ENCODE measurements around the gene IL17RD.

Gene IL17RD

DNA sequence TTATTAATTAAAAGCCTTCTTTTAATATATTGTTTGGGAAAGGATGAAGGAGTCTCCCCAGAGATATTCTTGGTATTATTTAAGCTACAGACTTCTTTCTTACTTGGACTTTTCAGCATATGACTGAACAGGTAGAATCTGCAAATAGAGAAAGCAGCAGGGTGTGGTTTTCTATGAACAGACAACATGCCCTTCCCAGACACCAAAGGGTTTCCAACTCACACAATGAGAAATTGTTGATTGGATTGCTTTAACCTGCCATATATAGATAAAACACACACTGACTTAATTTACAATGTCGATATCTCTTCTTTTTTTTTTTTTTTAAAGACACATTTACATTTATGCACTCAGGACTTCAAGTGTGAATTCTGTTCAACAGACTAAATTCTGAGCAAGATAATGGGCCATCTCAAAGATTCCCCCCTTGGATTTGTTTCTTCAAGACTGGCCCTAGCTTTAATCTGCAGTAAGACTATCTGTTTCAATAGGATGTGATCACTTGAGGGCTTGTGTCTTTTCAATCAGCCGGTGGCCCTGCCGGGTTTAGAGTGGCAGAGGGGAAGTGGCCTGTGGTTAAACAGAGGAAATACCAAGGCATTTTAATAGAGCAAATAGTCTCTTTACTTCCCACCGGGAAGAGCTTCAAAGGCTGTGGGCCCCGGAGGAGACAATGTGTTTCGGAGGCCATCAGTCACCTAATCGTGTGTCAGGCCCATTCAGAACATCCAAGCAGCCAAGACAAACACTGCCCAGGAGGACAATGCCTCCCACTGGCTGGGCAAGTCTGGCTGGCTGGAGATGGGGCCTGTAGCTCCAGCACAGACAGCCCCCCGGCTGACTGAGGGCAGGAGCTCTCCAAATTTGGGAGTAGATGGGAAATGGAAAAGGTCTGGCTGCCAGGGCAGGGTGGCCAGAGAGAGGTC lies 6.1 kb downstream of the IL17RD start:
- DNase-seq = no peak

DNA sequence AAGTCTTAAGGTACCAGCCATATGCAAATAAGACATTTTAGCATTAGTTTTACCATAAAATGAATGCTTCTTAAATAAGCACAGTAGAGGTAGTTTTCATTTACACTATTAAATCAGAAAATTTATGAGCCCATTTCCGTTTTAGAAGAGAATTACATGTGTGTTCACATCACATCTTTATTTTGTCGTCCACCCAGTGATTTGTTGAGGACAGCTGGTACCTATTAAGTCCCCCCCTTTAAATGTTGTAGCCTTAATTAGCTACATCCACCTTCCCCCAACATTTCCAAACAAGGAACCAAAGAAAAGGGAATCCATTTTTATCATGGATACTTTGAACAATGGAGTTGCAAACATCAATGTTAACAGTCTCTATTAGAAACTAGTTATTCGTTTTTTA lies 6.8 kb downstream of the IL17RD start:
- no peak for DNase-seq

- no peak for DNase-seq
These were observed 7.6 kb downstream of the IL17RD start for GRCh38 chr3:57157545-57157944.

- no peak for DNase-seq
These were observed 9.9 kb downstream of the IL17RD start for GRCh38 chr3:57155310-57155643.

- no peak for DNase-seq
These were observed 10.5 kb downstream of the IL17RD start for GRCh38 chr3:57154470-57155309.

GRCh38 chr3:57152151-57153143 lies 12.7 kb downstream of the IL17RD start:
- DNase-seq = peak; percentile 34

- DNase-seq = no peak
These were observed 13.4 kb downstream of the IL17RD start for GRCh38 chr3:57151749-57152148.

GRCh38 chr3:57151021-57151449 lies 14.1 kb downstream of the IL17RD start:
- DNase-seq = no peak

- DNase-seq = no peak
These were observed 15.0 kb downstream of the IL17RD start for GRCh38 chr3:57150113-57150581.

DNA sequence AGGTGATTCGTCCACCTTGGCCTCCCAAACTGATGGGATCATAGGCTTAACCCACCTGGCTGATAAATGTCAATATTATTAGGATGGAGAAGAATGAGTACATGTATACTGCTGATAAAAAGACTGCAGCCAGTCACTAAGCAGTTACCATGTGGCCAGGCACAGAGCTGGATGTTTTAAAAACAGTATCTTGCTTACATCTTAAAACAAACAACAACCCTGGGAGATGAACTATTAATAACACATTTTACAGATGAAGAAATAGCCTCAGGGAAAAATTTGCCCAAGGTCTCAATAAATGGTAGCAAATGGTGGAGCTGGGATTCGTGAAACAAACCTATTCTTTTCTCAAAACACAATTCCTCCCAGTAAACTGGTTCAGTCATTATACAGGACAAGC lies 18.1 kb downstream of the IL17RD start:
- no peak for DNase-seq

DNA sequence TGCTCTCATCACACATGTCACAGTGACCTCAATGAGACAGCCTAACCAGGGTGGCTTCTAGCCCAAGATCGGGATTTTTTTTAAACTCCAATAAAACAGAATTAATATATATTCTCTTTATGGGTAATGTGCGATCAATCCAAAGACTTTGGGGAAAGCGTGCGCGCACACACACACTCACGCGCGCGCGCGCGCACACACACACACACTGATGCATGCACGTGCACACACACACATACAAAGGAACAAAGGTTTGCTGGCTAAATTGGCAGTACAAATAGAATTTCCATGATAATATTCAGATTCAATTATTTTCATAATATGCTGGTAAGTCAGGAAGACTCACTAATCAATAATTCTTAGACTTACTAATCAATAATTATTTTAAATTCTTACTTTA lies 19.3 kb downstream of the IL17RD start:
- no peak for DNase-seq

DNA sequence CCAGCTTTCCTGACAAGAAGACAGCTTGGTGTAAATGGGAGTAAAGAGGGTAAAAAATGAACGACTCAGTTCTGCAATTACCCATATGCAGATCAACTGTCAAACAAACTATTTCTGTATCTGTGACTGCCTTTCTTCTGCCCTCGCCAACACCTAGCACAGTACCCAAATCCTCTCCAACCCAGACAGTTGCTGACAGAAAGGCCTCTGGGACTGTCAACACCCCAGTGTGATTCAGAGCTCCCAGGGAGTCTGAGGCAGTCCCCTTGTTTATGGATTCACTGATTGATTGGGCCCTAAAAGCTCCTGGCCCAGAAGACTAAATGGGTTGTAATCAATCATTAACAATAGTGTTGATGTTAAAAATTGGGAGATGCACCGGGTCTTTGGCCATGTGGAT lies 20.2 kb downstream of the IL17RD start:
- DNase-seq = no peak

DNA sequence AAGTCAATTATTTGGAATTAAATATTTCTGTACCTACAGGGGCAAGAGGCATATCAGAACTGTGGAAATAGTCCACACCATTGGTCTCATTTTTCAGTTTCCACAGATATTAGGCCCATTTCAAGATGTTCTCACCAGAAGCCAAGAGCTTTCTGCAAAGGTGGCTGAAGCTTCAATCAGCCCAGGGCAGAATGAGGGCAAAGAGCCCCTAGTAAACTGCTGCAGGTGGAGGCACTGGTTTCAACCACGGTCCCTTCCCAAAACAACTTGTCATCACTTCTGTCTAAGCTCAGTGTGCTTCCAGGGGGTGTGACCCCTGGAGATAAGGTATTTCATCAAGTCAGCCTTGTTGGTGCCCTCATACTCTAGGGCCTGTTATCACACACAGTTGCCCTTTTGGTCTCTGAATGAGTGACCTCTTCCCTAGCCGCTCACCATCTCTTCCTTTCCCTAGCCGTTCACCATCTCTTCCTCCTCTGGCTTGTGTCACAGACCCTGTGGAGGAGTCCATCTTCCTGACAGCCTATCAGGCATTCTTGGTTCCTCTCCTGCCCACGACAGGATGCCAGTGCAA lies 21.2 kb downstream of the IL17RD start:
- no peak for DNase-seq

- DNase-seq = no peak
These were observed 22.8 kb downstream of the IL17RD start for GRCh38 chr3:57142411-57142723.

- no peak for DNase-seq
These were observed 23.3 kb downstream of the IL17RD start for GRCh38 chr3:57141719-57142410.

DNA sequence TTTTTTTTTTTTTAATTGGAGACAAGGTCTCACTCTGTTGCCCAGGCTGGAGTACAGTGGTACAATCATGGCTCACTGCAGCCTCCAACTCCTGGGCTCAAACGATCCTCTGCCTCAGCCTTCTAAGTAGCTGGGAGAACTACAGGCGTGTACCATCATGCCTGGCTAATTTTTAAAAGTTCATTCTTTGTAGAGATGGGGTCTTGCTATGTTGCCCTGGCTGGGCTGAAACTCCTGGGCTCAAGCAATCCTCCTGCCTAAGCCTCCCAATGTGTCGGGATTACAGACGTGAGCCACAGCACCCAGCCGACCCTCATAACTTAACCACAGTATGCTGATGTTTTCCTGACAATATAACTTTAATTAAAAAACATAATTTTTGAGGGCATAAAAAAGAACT lies 24.3 kb downstream of the IL17RD start:
- DNase-seq = no peak

DNA sequence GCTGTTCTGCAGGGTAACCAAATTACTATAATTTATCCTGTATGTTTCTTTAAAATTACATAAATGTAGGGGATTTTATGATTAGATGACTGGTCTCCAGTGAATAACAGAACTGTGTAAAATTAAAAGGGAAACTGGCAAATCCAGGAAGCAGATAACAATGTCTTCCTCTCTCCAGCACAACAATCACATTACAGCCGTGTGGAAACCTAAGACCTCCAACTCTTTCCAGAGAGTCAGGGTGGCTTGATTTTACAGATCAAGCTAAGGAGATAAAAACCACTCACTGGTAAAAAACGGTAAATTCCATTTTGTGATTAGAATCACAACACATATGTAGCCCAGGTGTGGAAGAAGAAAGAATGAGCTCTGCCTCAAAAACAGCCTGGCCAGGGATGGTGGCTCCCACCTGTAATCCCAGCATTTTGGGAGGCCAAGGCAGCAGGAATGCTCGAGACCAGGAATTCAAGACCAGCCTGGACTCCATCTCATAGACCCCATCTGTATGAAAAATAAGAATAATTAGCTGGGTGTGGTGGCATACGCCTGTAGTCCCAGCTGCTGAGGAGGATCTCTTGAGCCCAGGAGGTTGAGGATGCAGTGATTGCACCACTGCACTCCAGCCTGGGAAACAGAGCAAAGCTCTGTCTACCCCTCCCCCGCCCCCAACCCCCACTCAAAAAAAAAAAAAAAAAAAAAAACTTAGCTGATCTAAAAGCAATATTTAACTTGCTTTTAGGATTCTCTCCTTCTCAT lies 29.0 kb downstream of the IL17RD start:
- DNase-seq = no peak

- no peak for DNase-seq
These were observed 32.0 kb downstream of the IL17RD start for GRCh38 chr3:57133157-57133556.

- no peak for DNase-seq
These were observed 32.5 kb downstream of the IL17RD start for GRCh38 chr3:57132674-57133073.

DNA sequence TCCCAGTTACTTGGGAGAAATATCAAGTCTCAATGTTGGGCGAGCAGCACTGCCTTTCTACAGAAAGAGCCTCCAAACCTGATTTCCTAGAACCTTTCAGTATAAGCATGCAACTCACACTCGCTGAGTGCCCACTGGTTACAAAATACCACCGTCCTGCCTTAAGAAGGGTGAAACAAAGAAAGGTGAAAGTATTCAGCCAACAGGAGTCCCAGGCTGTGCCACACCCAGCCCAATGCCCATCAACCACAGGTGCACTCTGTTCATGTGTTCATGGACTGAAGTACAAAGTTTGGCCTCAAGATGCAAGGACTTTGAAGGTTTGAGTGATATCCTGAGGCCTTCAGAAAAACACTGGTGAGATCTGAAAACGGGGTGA lies 34.0 kb downstream of the IL17RD start:
- DNase-seq = no peak

- no peak for DNase-seq
These were observed 34.5 kb downstream of the IL17RD start for GRCh38 chr3:57130571-57131209.
